GM11168 (cell line): ENCODE measurements around the gene GRB14.
"Not testable (repeated sequence)": the region's sequence is repeated elsewhere in the genome, so short reads cannot be mapped to it uniquely, and the experiment has no call there.

Experiments used
- in situ Hi-C: fragments of 300-500 bp; cut with MboI; formaldehyde crosslinking; loops from one replicate; pipeline ENCODE4 v1.12.0; 2022; ENCODE audit warnings: low sequenced_read_pairs; ENCODE audit not compliant: unreplicated experiment

The GRB14 gene

GRCh38 chr2:164620873-164621763, at the start of gene GRB14:
Gene GRB14, minus strand, starts transcription at chr2:164621482. Its CDS starts 173 bp downstream, at chr2:164621309.
- in situ Hi-C loops: no loop called here

DNA sequence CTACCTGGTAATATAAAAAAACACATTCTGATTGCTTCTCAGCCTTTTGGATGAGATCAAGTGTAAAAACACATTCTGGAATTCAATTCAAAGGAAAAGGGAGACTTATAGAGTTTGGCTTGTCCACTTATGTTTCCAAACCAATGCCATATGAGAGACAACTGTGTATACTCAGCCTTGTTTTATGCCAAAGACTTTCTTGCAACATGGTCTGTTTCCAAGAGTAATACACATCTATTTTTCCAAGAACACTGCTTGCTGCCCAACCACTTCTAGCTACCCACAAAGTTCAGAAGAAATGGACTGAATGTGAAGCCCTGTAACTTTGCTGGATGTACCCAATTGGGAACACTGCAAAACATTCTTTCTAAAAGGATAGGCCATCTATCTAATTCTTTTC, 48.0 kb upstream of the GRB14 start:
- in situ Hi-C loops: no loop called here

DNA sequence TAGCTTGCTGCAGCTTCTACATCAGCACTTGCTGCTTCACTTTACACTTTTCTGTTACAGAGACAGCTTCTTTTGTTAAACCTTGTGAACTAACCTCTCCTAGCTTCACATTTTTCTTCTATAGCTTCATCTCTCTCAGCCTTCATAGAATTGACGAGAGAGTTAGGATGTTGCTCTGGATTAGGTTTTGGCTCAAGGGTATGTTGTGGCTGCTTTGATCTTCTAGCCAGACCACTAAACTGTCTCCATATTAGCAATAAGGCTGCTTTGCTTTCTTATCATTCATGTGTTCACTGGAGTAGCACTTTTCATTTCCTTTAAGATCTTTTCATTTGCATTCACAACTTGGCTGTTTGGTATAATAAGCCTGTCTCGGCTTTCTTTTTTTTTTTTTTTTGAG, 46.3 kb upstream of the GRB14 start:
- in situ Hi-C loops: no loop called here

- in situ Hi-C loops: no loop called here
Observed at GRCh38 chr2:164664070-164664469, 42.8 kb upstream of the GRB14 start.

GRCh38 chr2:164662868-164663631, 41.8 kb upstream of the GRB14 start:
- in situ Hi-C loops: no loop called here

GRCh38 chr2:164662066-164662465, 40.8 kb upstream of the GRB14 start:
- in situ Hi-C loops: no loop called here

DNA sequence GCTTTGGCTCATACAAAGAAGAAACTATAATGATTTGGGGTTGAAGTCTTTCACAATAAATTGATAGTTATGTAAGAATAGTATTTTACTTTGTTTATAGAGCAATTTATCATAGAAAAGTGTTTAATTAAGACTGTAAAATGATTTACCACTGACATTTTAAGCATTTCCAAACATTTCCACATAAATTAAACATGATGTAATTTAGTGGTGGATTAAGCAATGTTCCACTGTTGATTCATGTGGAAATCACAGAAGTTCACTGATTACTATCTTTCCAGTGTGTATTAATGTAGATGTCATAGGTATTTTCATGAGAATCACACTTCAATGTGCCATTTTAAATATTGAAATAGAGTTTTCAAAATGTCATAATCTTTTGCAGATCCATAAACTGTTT, 40.1 kb upstream of the GRB14 start:
- in situ Hi-C loops: no loop called here

DNA sequence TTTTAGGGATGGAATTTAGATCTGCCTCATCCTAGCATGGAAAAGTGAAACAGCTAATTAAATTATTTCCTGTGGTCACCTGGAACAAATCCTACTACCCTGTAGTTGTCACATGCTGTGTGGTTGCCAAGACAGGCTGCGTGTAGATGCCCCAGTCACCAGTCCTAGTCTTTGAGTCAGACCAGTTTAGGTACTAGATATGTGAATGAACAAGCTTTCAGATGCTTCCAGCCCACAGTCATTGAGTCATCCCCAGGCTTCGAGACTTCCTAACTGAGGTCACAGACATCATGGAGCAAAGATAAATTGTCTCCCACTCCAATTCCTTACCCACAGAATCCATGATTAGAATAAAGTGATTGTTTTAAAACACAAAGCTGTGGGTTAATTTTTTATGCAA, 35.8 kb upstream of the GRB14 start:
- in situ Hi-C loops: no loop called here

- in situ Hi-C loops: no loop called here
Observed at GRCh38 chr2:164655750-164656149, 34.5 kb upstream of the GRB14 start.

- in situ Hi-C loops: no loop called here
Observed at GRCh38 chr2:164655336-164655735, 34.1 kb upstream of the GRB14 start.

GRCh38 chr2:164651361-164651760, 30.1 kb upstream of the GRB14 start:
- in situ Hi-C loops: no loop called here

DNA sequence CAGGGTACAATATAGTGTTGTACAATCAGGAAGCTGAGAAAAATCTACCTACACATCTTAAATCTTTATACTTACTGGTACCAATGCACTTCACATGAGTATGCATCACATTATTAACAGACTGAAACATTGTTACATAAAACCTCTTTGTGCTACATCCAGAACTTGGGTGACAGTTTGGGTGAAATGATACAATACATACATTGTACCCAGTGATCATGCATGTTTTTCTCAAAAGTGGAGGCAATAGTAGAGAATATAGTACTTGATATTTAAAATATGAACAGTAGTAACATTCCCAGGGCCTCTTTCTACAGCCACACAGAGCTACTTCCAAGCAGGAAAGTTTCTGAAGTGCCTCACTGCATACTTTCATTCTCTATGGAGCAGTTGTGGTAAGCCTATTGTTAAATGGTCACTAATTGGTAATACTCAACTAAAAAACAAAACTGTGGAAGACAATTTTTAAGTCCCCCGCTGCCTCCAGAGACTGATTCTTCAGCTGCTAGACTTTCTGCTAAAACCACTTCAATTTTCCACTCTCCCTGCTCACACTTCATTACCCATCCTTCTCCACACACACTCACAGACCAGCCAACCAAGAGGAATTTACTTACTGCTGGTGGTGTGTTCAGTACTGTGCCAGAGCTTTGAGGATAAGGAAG, 22.9 kb upstream of the GRB14 start:
- in situ Hi-C loops: no loop called here

- in situ Hi-C loops: no loop called here
Observed at GRCh38 chr2:164642946-164643555, 21.8 kb upstream of the GRB14 start.

GRCh38 chr2:164642268-164642667, 21.0 kb upstream of the GRB14 start:
- in situ Hi-C loops: no loop called here

DNA sequence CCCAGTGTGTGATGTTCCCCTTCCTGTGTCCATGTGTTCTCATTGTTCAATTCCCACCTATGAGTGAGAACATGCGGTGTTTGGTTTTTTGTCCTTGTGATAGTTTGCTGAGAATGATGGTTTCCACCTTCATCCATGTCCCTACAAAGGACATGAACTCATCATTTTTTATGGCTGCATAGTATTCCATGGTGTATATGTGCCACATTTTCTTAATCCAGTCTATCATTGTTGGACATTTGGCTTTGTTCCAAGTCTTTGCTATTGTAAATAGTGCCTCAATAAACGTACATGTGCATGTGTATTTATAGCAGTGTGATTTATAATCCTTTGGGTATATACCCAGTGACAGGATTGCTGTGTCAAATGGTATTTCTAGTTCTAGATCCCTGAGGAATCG, 7.0 kb upstream of the GRB14 start:
- in situ Hi-C loops: not testable (repeated sequence)

DNA sequence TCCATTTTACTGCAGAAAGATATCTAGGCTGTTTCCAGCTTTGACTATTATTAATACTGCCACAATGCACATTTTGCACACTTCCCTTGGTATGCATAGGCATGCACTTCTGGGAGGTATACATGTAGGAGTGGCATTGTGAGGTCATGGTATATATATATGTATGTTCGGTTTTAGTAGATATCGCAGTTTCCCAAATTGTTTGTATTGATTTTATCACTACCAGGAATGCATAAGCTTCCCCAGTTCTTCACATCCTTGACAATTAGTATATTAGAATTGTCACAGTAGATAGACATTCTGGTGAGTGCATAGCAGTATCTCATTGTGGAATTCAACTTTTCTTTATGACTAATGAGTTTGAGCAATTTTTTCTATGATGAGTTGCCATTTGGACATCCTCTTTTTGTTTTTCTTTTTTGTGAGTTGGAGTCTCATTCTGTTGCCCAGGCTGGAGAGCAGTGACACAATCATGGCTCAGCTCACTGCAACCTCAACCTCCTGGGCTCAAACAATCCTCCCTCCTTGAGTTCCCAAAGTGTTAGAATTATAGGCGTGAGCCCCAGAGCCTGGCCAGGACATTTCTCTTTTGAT, 4.2 kb upstream of the GRB14 start:
- in situ Hi-C loops: no loop called here

GRCh38 chr2:164624316-164624715, 3.0 kb upstream of the GRB14 start:
- in situ Hi-C loops: no loop called here

- in situ Hi-C loops: no loop called here
Observed at GRCh38 chr2:164622338-164623106, 1.2 kb upstream of the GRB14 start.

DNA sequence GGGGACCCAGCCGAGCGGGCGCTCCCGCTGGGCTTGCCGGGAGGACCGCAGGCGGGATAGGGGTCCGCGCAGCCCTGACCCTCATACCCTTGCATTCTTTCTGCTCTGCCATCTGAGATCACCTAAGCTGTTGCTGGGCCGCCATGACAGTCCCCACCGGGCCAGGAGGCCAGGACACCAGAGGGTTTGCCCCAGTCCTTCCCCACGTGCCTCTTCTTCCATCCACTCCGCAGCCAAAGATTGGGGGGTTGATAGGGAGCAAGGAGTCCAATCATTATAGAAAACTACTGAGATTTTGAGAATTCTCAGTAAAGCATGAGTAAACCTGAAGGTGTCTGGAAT, 453 bp upstream of the GRB14 start:
- in situ Hi-C loops: no loop called here

DNA sequence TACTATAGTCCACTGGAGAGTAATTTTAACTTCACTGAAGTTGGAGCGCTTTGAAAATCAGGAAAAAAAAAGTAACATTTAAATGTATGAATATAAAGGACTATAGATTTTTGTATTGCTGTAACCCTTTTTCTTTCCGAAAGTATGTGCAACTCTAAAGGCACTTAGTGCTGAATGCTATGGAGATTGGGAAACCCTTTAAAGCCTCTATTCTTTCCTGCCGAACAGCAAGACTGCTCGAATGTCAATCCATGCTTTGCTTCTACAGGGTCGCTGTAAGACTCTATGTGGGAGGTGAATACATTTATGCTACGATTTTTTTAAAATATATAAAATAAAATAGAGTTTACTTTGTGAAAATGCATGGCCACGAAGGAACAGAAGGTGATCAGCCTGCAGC, 825 bp downstream of the GRB14 start:
- in situ Hi-C loops: no loop called here
